Upper lobe of left lung (tissue), 4 donors: ENCODE results near the gene GAS2L1.

Experiments
- CTCF ChIP-seq, 6 experiments: fragments of 450-650 bp in 4 of 6; fragments of 200-600 bp in 2 of 6; sonication (generic) in 2 of 6; IDR thresholded peaks; one replicate each; pipeline ENCODE4 v1.5.1; 2016 to 2019; ENCODE audit warnings: antibody characterized with exemption in 6 of 6
- EP300 ChIP-seq, 4 donors: sonication (generic); formaldehyde crosslinking; IDR thresholded peaks; one replicate each; pipeline ENCODE4 v1.5.1; 2017; ENCODE audit warnings: antibody characterized with exemption in 4 of 4, control low read depth in 2 of 4
- POLR2A ChIP-seq, 4 donors: fragments of 450-650 bp; IDR thresholded peaks; one replicate each; pipeline ENCODE4 v1.5.1; 2016 to 2017; ENCODE audit warnings: antibody characterized with exemption in 4 of 4, mild to moderate bottlenecking in 2 of 4
- POLR2AphosphoS5 ChIP-seq, 2 donors: sonication (generic); formaldehyde crosslinking; IDR thresholded peaks; one replicate each; pipeline ENCODE4 v1.5.1; 2017; ENCODE audit warnings: antibody characterized with exemption in 2 of 2

- TF ChIP-seq POLR2A (IDR thresholded peaks at IDR 0.05), result no peak
- peak; percentile 52 to 94 (median 78) for TF ChIP-seq CTCF (IDR thresholded peaks at IDR 0.05)
- TF ChIP-seq EP300 (IDR thresholded peaks at IDR 0.05), result no peak
- no peak for TF ChIP-seq POLR2AphosphoS5 (IDR thresholded peaks at IDR 0.05)
Observed at GRCh38 chr22:29313126-29313575, 6.7 kb downstream of the GAS2L1 start.
